IMR-90 (cell line): ENCODE results near the gene ADAMTS10.
A peak's percentile ranks its signal among the peaks of the same experiment; 100 is the strongest.

Experiments used
- CEBPB ChIP-seq: IDR thresholded peaks from 2 replicates; pipeline ENCODE4 v1.6.1; 2012; ENCODE audit warnings: low read depth, low read length, improper control_type of control experiment
- CHD1 ChIP-seq: IDR thresholded peaks from 2 replicates; pipeline ENCODE4 v1.6.1; 2012; ENCODE audit warnings: low read depth, low read length, improper control_type of control experiment
- FOS ChIP-seq: fragments of 150-350 bp; IDR thresholded peaks from 2 replicates; pipeline ENCODE4 v1.6.1; 2016; ENCODE audit warnings: low read depth, low read length
- MXI1 ChIP-seq: IDR thresholded peaks from 2 replicates; pipeline ENCODE4 v1.6.1; 2012; ENCODE audit warnings: low read depth, mild to moderate bottlenecking, low read length, moderate library complexity, borderline replicate concordance
- NFE2L2 ChIP-seq: fragments of 150-350 bp; IDR thresholded peaks from 2 replicates; pipeline ENCODE4 v1.6.1; 2016; ENCODE audit warnings: low read depth, mild to moderate bottlenecking, low read length
- POLR2A ChIP-seq: IDR thresholded peaks from 2 replicates; pipeline ENCODE4 v1.6.1; 2012; ENCODE audit warnings: mild to moderate bottlenecking, low read depth, low read length
- RAD21 ChIP-seq: IDR thresholded peaks from 2 replicates; pipeline ENCODE4 v1.6.1; 2012; ENCODE audit warnings: low read length, improper control_type of control experiment
- RCOR1 ChIP-seq: IDR thresholded peaks from 2 replicates; pipeline ENCODE4 v1.6.1; 2012; ENCODE audit warnings: mild to moderate bottlenecking, low read length, improper control_type of control experiment; ENCODE audit not compliant: insufficient replicate concordance
- RFX5 ChIP-seq: IDR thresholded peaks from 2 replicates; pipeline ENCODE4 v1.8.0; 2012; ENCODE audit warnings: low read depth, mild to moderate bottlenecking, low read length, moderate library complexity
- TF ChIP-seq, protein P1 (sequence below): conservative IDR thresholded peaks from 2 replicates; pipeline ENCODE4 v1.5.1; 2012; ENCODE audit warnings: mild to moderate bottlenecking, low read depth, low read length, improper control_type of control experiment
- TF ChIP-seq, protein P2 (sequence below): fragments of 150-350 bp; IDR thresholded peaks from 2 replicates; pipeline ENCODE4 v1.6.1; 2017; ENCODE audit warnings: mild to moderate bottlenecking, antibody characterized with exemption, low read length, low read depth

GRCh38 chr19:8569066-8569771 is 41.3 kb downstream of the ADAMTS10 start:
- no peak for TF ChIP-seq POLR2A
- peak; percentile 35 for TF ChIP-seq RCOR1
- TF ChIP-seq, protein P1, sequence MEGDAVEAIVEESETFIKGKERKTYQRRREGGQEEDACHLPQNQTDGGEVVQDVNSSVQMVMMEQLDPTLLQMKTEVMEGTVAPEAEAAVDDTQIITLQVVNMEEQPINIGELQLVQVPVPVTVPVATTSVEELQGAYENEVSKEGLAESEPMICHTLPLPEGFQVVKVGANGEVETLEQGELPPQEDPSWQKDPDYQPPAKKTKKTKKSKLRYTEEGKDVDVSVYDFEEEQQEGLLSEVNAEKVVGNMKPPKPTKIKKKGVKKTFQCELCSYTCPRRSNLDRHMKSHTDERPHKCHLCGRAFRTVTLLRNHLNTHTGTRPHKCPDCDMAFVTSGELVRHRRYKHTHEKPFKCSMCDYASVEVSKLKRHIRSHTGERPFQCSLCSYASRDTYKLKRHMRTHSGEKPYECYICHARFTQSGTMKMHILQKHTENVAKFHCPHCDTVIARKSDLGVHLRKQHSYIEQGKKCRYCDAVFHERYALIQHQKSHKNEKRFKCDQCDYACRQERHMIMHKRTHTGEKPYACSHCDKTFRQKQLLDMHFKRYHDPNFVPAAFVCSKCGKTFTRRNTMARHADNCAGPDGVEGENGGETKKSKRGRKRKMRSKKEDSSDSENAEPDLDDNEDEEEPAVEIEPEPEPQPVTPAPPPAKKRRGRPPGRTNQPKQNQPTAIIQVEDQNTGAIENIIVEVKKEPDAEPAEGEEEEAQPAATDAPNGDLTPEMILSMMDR = no peak; the same call in 1 of the 2 replicates
- TF ChIP-seq CEBPB = peak; percentile 96
- peak; percentile 77 for TF ChIP-seq FOS
- TF ChIP-seq RAD21 = 0 out of 2 replicates have a peak, but pooled peaks have one; percentile 14
- no peak for TF ChIP-seq MXI1
- TF ChIP-seq RFX5 = no peak
- TF ChIP-seq NFE2L2 = no peak
- TF ChIP-seq, protein P2, sequence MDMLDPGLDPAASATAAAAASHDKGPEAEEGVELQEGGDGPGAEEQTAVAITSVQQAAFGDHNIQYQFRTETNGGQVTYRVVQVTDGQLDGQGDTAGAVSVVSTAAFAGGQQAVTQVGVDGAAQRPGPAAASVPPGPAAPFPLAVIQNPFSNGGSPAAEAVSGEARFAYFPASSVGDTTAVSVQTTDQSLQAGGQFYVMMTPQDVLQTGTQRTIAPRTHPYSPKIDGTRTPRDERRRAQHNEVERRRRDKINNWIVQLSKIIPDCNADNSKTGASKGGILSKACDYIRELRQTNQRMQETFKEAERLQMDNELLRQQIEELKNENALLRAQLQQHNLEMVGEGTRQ = no peak
- no peak for TF ChIP-seq CHD1
